Testis (tissue), 3 donors: Measurements from ENCODE around the gene CCR8. TPM values are rescaled to one million over a fixed set of nuclear protein-coding genes. Genes with fewer than 3 reads are reported as not detected.
A peak's percentile ranks its signal among the peaks of the same experiment; 100 is the strongest.

Experiments
- DNase-seq: peaks from one replicate; pipeline ENCODE4 v3.0.0-alpha.2; 2019
- H3K27ac ChIP-seq, 2 donors: fragments of 200-600 bp; sonication (generic); one replicate each; pipeline ENCODE4 v1.5.1; 2019
- H3K27me3 ChIP-seq: fragments of 200-600 bp; sonication (generic); one replicate; pipeline ENCODE4 v1.5.1; 2019
- H3K36me3 ChIP-seq: fragments of 200-600 bp; sonication (generic); one replicate; pipeline ENCODE4 v1.5.1; 2017; ENCODE audit warnings: low read depth; ENCODE audit errors: missing control alignments
- H3K4me1 ChIP-seq: fragments of 200-600 bp; sonication (generic); one replicate; pipeline ENCODE4 v1.5.1; 2019
- H3K4me3 ChIP-seq, 2 donors: fragments of 200-600 bp; sonication (generic); one replicate each; pipeline ENCODE4 v1.5.1; 2017 to 2019
- H3K9me3 ChIP-seq: fragments of 200-600 bp; sonication (generic); one replicate; pipeline ENCODE4 v1.5.1; 2017
- CTCF ChIP-seq, 3 experiments: fragments of 450-650 bp in 2 of 3; fragments of 200-600 bp in 1 of 3; sonication (generic) in 1 of 3; IDR thresholded peaks; one replicate each; pipeline ENCODE4 v1.5.1; 2016 to 2019; ENCODE audit warnings: antibody characterized with exemption in 3 of 3, mild to moderate bottlenecking in 2 of 3, moderate library complexity in 1 of 3
- POLR2A ChIP-seq: fragments of 450-650 bp; IDR thresholded peaks from one replicate; pipeline ENCODE4 v1.6.1; 2017; ENCODE audit warnings: antibody characterized with exemption, mild to moderate bottlenecking, moderate library complexity
- WGBS, 2 donors: methylation state at CpG; one replicate each; pipeline ENCODE4 v1.1.5; 2018; 5-methylcytosine and 5-hydroxymethylcytosine counted together
- intact Hi-C: fragments of 100-400 bp; cut with DNase I; formaldehyde crosslinking; loops from one replicate; pipeline ENCODE4 v1.15.1; 2023; ENCODE audit warnings: low total_unique reads
- polyA plus RNA-seq: library from polyadenylated mRNA; stranded (reverse); fragments of 350-450 nt; fragmentation: Illumina TruSeq; extraction: RNeasy Lipid Tissue Mini Kit (QIAGEN cat#74804); gene quantifications from one replicate; pipeline ENCODE4 v1.2.3, GENCODE V29; 2014; ENCODE audit warnings: low read depth, low replicate concordance; ENCODE audit not compliant: insufficient read depth
- total RNA-seq, 2 donors: library from RNA; depleted of rRNA; stranded (reverse); fragments of >200 nt; gene quantifications; one replicate each; pipeline ENCODE4 v1.2.3, GENCODE V29; 2016

Gene CCR8
- total and polyA plus RNA-seq, 3 donors from 2014 or later, result not detected

GRCh38 chr3:39291903-39292329, 37.6 kb upstream of the CCR8 start:
- no peak overlapping the region for H3K4me3 ChIP-seq
- no peaks in the 10 kb centered on the region for H3K36me3 ChIP-seq
- no peak overlapping the region for H3K27ac ChIP-seq
- no peaks in the 10 kb centered on the region for H3K9me3 ChIP-seq
- H3K4me1 ChIP-seq, result no peaks in the 10 kb centered on the region
- intact Hi-C loops, result no loop called here
- TF ChIP-seq CTCF (IDR thresholded peaks at IDR 0.05) (peak; percentile 70 to 95 (median 92)), POLR2A (no peak)
- no peaks in the 10 kb centered on the region for H3K27me3 ChIP-seq
- 23 to 25% methylated on average over 4 to 5 of the region's 5 CpGs for WGBS, 2 donors
- DNase-seq, result peak; percentile 82

- 85 to 86% methylated on average over 4 of the region's 4 CpGs for WGBS, 2 donors
- Histone ChIP-seq H3K27ac (no peak overlapping the region), H3K4me1 (no peaks in the 10 kb centered on the region), H3K36me3 (no peaks in the 10 kb centered on the region), H3K4me3 (no peak overlapping the region), H3K9me3 (no peaks in the 10 kb centered on the region), H3K27me3 (no peaks in the 10 kb centered on the region)
- intact Hi-C loops, result no loop called here
- no peak for DNase-seq
- no peak for TF ChIP-seq CTCF (IDR thresholded peaks at IDR 0.05)
- TF ChIP-seq POLR2A, result no peak
Measured at GRCh38 chr3:39292961-39293360, 36.5 kb upstream of the CCR8 start.

GRCh38 chr3:39294446-39295183, 34.9 kb upstream of the CCR8 start:
- no peak overlapping the region for H3K27ac ChIP-seq
- no peaks in the 10 kb centered on the region for H3K9me3 ChIP-seq
- no peaks in the 10 kb centered on the region for H3K4me1 ChIP-seq
- H3K27me3 ChIP-seq, result no peaks in the 10 kb centered on the region
- TF ChIP-seq CTCF (IDR thresholded peaks at IDR 0.05) (no peak), POLR2A (no peak)
- intact Hi-C loops, result no loop called here
- no peaks in the 10 kb centered on the region for H3K36me3 ChIP-seq
- DNase-seq, result no peak
- WGBS, 2 donors, result 64 to 77% methylated on average over 10 of the region's 10 CpGs
- H3K4me3 ChIP-seq, result no peak overlapping the region

GRCh38 chr3:39295184-39295775, 34.2 kb upstream of the CCR8 start:
- intact Hi-C loops, result no loop called here
- no peaks in the 10 kb centered on the region for H3K4me1 ChIP-seq
- TF ChIP-seq POLR2A (no peak), CTCF (IDR thresholded peaks at IDR 0.05) (no peak)
- H3K27ac ChIP-seq, result no peak overlapping the region
- no peaks in the 10 kb centered on the region for H3K27me3 ChIP-seq
- H3K9me3 ChIP-seq, result no peaks in the 10 kb centered on the region
- WGBS, 2 donors, result 89 to 93% methylated on average over 5 of the region's 5 CpGs
- H3K4me3 ChIP-seq, result no peak overlapping the region
- H3K36me3 ChIP-seq, result no peaks in the 10 kb centered on the region
- no peak for DNase-seq
